ENCODE measurements around the gene QPCT. TPM values are rescaled to one million over a fixed set of nuclear protein-coding genes. Genes with fewer than 3 reads are reported as not detected.
"Not testable (repeated sequence)": the region's sequence is repeated elsewhere in the genome, so short reads cannot be mapped to it uniquely, and the experiment has no call there.

Gene QPCT
- total RNA-seq, 1 donor from 2014 or later: 33.8 TPM

DNA sequence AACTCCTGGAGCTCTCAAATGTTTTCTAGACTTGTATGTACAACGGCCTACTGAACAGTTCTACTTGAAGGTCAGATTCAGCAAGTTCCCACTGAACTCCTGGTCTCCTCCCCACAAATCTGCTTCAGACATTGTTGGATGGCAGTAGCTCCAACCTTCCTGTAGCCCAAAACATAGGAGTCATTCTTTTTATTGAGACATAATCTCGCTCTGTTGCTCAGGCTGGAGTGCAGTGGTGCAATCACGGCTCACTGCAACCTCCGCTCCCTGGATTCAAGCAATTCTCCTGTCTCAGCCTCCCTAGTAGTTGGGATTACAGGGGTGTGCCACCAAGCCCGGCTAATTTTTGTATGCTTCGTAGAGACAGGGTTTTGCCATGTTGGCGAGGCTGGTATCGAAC, 47.3 kb downstream of the QPCT start:
- no peak for DNase-seq

DNA sequence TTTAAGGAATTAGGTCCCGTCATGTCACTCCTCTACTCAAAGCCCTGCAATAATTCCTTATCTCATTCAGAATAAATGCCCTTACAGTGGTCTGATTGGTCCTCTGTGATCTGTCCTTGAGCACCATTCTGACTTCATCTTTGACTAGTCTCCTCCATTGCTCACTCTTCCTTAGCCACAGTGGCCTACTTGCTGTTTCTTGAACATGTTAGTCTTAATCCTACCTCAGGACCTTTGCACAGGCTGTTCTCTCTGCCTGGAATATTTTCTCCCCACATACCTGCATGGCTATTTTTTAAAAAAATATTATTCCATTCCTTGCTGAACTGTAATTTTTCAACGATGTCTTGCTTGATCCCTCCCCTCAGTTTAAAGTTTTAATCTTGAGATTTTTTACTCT, 48.0 kb downstream of the QPCT start:
- no peak for DNase-seq

GRCh38 chr2:37394263-37394662, 49.8 kb downstream of the QPCT start:
- no peak for DNase-seq

- no peak for DNase-seq
Measured at GRCh38 chr2:37394796-37395555, 50.5 kb downstream of the QPCT start.

GRCh38 chr2:37396890-37397565, 52.6 kb downstream of the QPCT start:
- DNase-seq: no peak

DNA sequence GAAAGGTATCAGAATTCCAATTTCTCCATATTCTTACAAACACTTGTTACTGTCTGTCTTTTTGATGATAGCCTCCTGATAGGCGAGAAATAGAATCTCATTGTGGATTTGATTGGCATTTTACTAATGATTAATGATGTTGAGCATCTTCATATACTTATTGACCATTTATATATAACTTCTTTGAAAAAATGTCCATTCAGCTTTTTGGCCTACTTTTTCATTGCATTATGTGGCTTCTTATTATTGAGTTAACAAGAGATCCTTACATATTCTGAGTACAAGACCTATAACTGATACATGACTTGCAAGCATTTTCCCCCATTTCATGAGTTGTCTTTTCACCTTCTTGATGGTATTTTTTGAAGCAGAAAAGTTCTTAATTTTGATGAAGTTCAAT, 54.6 kb downstream of the QPCT start:
- DNase-seq: no peak

- no peak for DNase-seq
Measured at GRCh38 chr2:37400041-37400440, 55.6 kb downstream of the QPCT start.

DNA sequence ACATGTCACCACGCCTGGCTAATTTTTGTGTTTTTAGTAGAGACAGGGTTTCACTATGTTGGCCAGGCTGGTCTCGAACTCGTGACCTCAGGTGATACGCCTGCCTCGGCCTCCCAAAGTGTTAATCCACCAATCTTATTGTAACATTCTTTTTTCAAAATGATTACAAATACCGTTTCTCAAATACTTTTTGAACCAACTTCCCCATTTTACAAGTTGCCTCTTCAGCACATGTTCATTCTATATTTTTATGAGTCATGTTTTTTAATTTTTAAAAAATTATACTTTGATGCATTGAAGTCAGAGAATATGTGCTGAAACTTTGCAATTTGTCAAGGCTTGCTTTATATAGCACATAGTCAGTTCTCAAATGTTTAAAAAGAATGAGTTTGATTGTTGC, 58.2 kb downstream of the QPCT start:
- DNase-seq: no peak

GRCh38 chr2:37405781-37406180, 61.4 kb downstream of the QPCT start:
- DNase-seq: no peak

DNA sequence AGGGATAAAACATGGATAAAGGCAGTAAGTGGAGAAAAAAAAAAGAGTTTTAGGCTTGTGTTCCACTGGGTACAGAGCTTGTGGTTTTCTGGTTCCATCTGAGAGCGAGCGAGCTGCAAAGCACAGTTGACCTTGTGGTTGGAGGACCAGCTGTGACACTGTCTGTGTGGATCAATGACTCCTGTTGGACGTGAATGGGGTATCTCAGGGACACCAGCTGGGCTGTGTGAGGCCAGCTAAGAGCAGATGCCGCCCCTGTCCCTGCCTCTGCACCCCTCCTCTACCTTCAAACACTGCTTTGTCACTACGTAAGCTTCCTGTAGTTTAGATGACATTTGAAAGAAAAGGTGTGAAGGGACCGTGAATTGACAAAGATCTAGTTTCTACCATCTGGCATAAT, 67.8 kb downstream of the QPCT start:
- no peak for DNase-seq

DNA sequence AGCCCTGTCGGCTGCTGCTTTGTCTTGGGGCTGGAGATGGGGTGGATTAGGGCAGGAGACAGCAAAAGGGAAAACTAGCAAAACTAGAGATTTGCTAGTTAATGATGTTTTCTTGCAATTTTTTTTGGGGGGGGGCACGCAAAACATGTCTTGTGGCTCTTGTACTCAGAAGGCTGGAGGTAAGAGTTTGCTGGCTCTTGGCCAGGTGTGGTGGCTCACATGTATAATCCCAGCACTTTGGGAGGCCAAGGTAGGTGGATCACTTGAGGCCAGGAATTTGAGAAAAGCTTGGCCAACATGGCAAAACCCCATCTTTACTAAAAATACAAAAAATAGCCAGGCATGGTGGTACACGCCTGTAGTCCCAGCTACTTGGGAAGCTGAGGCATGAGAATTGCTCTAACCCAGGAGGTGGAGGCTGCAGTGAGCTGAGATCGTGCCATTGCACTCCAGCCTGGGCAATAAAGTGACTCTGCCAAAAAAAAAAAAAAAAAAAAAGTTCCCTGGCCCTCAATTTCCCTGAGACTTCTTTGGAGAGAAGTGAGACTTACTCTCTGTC, 69.6 kb downstream of the QPCT start:
- not testable (repeated sequence) for DNase-seq

- peak; percentile 75 for DNase-seq
Measured at GRCh38 chr2:37414470-37414949, 70.1 kb downstream of the QPCT start.

- no peak for DNase-seq
Measured at GRCh38 chr2:37415128-37415820, 70.8 kb downstream of the QPCT start.

DNA sequence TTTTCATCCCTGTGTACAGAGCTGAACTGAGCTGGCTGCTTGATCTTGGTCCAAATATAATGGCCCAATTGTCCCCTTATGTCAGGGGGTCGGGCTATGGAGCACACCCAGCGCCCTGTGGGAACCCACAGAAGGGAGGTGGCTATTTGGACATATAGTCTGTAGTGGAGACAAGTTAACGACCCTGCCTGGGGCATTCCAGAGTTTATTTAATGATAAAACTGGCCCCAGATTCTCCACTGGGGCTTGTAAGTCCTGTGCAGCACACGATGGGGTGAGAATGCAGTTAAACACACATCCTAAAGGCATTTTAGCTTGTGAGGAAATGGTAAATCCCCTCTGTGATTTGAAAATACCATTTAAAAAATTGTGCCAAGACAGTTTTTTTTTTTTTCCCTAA, 72.9 kb downstream of the QPCT start:
- DNase-seq: peak; percentile 30

- DNase-seq: no peak
Measured at GRCh38 chr2:37418956-37419355, 74.5 kb downstream of the QPCT start.

DNA sequence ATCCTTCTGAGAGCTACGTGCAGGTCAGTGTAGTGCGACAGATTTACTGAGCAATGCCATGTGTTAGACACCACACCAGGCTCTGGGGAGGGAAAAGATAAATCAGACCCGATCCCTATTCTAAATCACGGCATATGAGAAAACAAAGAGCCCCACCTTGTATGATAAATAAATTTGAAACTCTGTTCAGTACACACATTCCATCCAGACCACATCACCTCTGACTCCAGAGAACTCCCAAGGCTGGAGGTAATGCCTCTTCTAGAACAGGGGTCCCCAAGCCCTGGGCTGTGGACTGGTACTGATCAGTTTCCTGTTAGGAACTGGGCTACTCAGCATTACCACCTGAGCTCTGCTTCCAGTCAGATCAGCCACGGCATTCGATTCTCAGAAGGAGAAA, 77.3 kb downstream of the QPCT start:
- no peak for DNase-seq

DNA sequence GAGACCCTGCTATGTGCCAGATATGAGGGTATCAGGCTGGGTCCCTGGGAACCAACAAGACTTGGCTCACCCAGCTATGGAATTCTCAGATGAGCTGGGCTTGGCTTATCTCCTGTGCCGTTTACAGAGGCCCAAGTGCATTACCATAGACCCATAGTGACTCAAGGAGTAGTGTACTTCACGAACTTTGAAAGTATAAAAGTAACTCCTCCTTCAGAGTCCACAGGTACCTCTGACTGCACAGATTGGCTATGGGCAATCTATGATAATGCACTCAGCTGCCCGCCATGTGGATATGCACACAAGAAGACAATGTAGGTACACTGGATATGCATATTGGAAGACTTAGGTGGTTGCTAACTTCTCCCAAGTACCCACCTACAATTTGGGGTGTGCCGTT, 78.4 kb downstream of the QPCT start:
- DNase-seq: no peak

Small RNA genes within 50 kb of the gene (small RNA-seq; reads per million reads assigned to genes)
- not detected for gene RNU6-939P (ENCODE audit: low replicate concordance)

Other genes with a start within 250 kb of the QPCT start
- gene EIF2AK2, start 187.7 kb upstream of the QPCT start, total RNA-seq: 31.6 TPM
- gene SULT6B1, start 156.0 kb upstream of the QPCT start, total RNA-seq: not detected
- 18.8 TPM for gene CEBPZOS, start 148.1 kb upstream of the QPCT start, total RNA-seq
- gene CEBPZ, start 113.0 kb upstream of the QPCT start, total RNA-seq: 50.3 TPM
- gene NDUFAF7, start 113.0 kb upstream of the QPCT start, total RNA-seq: 13.0 TPM
- 68.1 TPM for gene PRKD3, start 19.8 kb upstream of the QPCT start, total RNA-seq

All from skin of body (tissue), 3 donors.